Measurements from ENCODE around the gene SPATA3. TPM values are rescaled to one million over a fixed set of nuclear protein-coding genes. Genes with fewer than 3 reads are reported as not detected.

Gene SPATA3
- total RNA-seq, 1 donor from 2014 or later: not detected

DNA sequence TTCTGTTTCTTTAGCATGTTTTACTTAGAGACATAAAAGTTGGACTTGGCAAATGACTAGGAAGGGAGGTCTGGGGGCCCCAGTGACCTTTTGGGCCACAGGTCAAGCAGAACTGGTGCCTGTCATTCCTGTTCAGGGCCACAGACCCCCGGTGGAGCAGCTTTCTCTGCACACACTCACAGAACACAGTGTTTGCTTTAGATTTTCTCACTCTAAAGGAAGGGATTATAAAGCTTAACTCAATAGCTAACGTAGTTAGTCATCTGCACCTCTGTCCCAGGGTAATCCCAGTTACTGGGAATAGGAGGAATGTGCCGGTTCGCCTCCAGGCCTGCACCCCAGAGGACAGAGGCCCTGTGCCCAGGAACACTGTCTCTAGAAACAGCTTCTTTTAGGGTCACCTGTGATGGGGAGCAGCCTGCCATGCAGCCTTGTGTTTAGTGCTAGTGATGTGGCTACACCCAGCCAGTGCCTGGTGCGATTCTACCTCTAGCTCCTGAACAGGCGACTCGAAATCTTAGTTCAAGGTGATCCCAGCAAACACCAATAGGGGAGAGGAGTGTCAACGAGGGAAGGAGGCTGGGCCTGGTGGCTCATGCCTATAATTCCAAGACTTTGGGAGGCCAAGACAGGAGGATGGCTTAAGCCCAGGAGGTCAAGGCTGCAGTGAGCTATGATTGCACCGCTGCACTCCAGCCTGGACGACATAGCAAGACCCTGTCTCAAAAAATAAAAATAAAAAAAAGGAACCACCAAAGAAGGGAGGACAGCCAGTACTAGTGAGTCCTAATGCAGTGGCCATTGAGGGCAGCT is 11.6 kb downstream of the SPATA3 start:
- Histone ChIP-seq H3K9me3 (no peaks in the 10 kb centered on the region), H3K4me3 (no peak overlapping the region), H3K4me1 (no peaks in the 10 kb centered on the region), H3K27me3 (no peaks in the 10 kb centered on the region), H3K27ac (no peak overlapping the region), H3K36me3 (no peaks in the 10 kb centered on the region)
- intact Hi-C loops (cut with DNase I): no loop called here
- TF ChIP-seq, protein P1, sequence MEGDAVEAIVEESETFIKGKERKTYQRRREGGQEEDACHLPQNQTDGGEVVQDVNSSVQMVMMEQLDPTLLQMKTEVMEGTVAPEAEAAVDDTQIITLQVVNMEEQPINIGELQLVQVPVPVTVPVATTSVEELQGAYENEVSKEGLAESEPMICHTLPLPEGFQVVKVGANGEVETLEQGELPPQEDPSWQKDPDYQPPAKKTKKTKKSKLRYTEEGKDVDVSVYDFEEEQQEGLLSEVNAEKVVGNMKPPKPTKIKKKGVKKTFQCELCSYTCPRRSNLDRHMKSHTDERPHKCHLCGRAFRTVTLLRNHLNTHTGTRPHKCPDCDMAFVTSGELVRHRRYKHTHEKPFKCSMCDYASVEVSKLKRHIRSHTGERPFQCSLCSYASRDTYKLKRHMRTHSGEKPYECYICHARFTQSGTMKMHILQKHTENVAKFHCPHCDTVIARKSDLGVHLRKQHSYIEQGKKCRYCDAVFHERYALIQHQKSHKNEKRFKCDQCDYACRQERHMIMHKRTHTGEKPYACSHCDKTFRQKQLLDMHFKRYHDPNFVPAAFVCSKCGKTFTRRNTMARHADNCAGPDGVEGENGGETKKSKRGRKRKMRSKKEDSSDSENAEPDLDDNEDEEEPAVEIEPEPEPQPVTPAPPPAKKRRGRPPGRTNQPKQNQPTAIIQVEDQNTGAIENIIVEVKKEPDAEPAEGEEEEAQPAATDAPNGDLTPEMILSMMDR (IDR thresholded peaks at IDR 0.05): no peak
- TF ChIP-seq POLR2AphosphoS5 (IDR thresholded peaks at IDR 0.05; ENCODE audit: insufficient read depth in 1 of 2, low read depth in 1 of 2) (no peak), POLR2A (IDR thresholded peaks at IDR 0.05) (no peak)
- DNase-seq (ENCODE audit: extremely low spot score in 2 of 2): no peak

DNA sequence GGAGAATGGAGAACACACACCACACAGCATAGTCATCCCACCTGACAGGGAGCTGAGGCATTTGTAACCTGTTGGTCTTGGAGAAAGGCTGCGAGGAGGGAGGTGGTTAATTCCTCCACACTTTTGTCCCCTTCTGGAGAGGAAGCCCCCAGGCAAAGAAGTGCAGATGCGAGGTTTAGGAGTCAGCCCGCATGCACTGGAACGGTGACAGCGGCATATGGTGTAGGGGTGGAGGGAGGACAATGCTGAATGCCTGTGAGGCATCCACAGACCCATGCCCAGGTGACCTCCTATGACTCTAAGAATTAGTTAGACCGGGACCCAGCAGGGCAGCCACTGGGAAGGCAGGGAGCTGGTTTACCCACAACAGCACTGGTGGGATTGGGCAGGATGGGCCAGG is 12.2 kb downstream of the SPATA3 start:
- H3K36me3 ChIP-seq: no peaks in the 10 kb centered on the region
- no peak overlapping the region for H3K4me3 ChIP-seq
- DNase-seq (ENCODE audit: extremely low spot score in 2 of 2): no peak
- H3K27me3 ChIP-seq: no peaks in the 10 kb centered on the region
- TF ChIP-seq, protein P1 (IDR thresholded peaks at IDR 0.05): no peak
- TF ChIP-seq POLR2A (IDR thresholded peaks at IDR 0.05): no peak
- no peak for TF ChIP-seq POLR2AphosphoS5 (IDR thresholded peaks at IDR 0.05; ENCODE audit: insufficient read depth in 1 of 2, low read depth in 1 of 2)
- H3K27ac ChIP-seq: no peak overlapping the region
- no peaks in the 10 kb centered on the region for H3K4me1 ChIP-seq
- no peaks in the 10 kb centered on the region for H3K9me3 ChIP-seq
- intact Hi-C loops (cut with DNase I): no loop called here

DNA sequence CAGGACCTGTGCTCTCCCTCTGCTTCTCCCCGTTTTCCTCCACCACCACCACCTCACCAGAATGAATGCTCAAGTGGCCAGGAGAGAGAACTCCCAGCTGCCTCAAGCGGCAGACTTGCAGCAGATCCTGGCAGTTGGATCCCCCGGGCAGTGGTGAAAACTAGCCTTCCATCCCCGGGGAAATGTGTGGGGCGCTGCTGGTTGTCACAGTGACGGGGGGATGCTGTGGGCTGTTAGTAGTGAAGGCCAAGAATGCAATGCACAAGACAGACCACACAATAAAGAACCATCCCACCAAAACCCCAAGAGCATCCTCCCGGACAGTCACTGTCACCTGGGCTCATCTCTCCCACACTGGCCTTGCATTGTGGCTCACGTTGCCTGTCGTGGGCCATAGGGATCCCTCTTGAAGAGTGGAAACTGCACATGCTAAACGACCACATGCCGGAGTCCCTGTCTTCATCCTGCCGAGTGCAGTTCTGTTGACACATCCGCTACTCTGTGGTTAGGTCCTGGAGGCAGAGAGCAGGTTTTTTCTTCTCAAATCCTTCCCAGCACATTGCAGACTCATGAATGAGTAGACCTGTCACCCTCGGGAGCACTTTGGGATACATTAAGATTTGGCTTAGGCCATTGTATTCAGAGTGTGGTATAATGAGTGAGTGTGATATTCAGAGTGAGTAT is 13.5 kb downstream of the SPATA3 start:
- Histone ChIP-seq H3K4me3 (no peak overlapping the region), H3K4me1 (no peaks in the 10 kb centered on the region), H3K36me3 (no peaks in the 10 kb centered on the region), H3K27ac (no peak overlapping the region), H3K27me3 (no peaks in the 10 kb centered on the region), H3K9me3 (no peaks in the 10 kb centered on the region)
- TF ChIP-seq, protein P1 (IDR thresholded peaks at IDR 0.05): no peak
- TF ChIP-seq POLR2A (IDR thresholded peaks at IDR 0.05): no peak
- no peak for TF ChIP-seq POLR2AphosphoS5 (IDR thresholded peaks at IDR 0.05; ENCODE audit: insufficient read depth in 1 of 2, low read depth in 1 of 2)
- intact Hi-C loops (cut with DNase I): no loop called here
- DNase-seq (ENCODE audit: extremely low spot score in 2 of 2): no peak

- no peak overlapping the region for H3K4me3 ChIP-seq
- intact Hi-C loops (cut with DNase I): no loop called here
- no peak overlapping the region for H3K27ac ChIP-seq
- no peaks in the 10 kb centered on the region for H3K27me3 ChIP-seq
- H3K4me1 ChIP-seq: no peaks in the 10 kb centered on the region
- DNase-seq (ENCODE audit: extremely low spot score in 2 of 2): no peak
- no peak for TF ChIP-seq POLR2A (IDR thresholded peaks at IDR 0.05)
- TF ChIP-seq POLR2AphosphoS5 (IDR thresholded peaks at IDR 0.05; ENCODE audit: insufficient read depth in 1 of 2, low read depth in 1 of 2): no peak
- TF ChIP-seq, protein P1 (IDR thresholded peaks at IDR 0.05): no peak
- H3K9me3 ChIP-seq: no peaks in the 10 kb centered on the region
- no peaks in the 10 kb centered on the region for H3K36me3 ChIP-seq
Measured at GRCh38 chr2:231010201-231010730, 14.3 kb downstream of the SPATA3 start.
